HCT116 (cell line): ENCODE data around the gene IGSF9B. TPM values are rescaled to one million over a fixed set of nuclear protein-coding genes. Genes with fewer than 3 reads are reported as not detected.

Experiments used
- ATAC-seq: fragments of 200-7000 bp; cut with Tn5 transposase; 2 replicates; pipeline ENCODE4 v1.9.1; 2020; ENCODE audit warnings: mild to moderate bottlenecking, moderate library complexity
- BruUV-seq: library from RNA; stranded (reverse); fragments of 400-500 nt; replicated peaks from 2 replicates; lab custom pipeline; 2021; lab: Mats Ljungman, UMichigan
- CTCF ChIA-PET: fragments of 300-600 bp; sonication (Branson Sonifier 250); formaldehyde crosslinking; loops from one replicate; lab custom pipeline; 2021; ENCODE audit warnings: antibody characterized with exemption; lab: Charles Lee
- POLR2A ChIA-PET: fragments of 300-600, 350-600 bp; sonication (Branson Sonifier 250); formaldehyde crosslinking; loops from one replicate; lab custom pipeline; 2021; ENCODE audit warnings: antibody characterized with exemption; lab: Charles Lee
- RAD21 ChIA-PET, 2 experiments: fragments of 300-600 bp; sonication (Branson Sonifier 250); formaldehyde crosslinking; loops; one replicate each; lab custom pipeline; 2023; ENCODE audit warnings: low total read pairs in 2 of 2; ENCODE audit not compliant: uncharacterized antibody in 2 of 2, unreplicated experiment in 2 of 2, low non-redundant PET in 1 of 2; lab: Charles Lee
- DNase-seq: peaks from one replicate; pipeline ENCODE4 v3.0.0-alpha.2; 2010; ENCODE audit warnings: low read depth, low spot score
- H2AFZ ChIP-seq: fragments of 200-600 bp; shearing (Covaris generic), sonication (generic); 2 replicates; pipeline ENCODE4 v1.6.1; 2017; ENCODE audit warnings: low read depth, mixed run types, mixed read lengths, antibody characterized with exemption, low read length; ENCODE audit not compliant: poor library complexity, severe bottlenecking
- H3K27ac ChIP-seq: 2 replicates; pipeline ENCODE4 v1.5.1; 2012; ENCODE audit warnings: low read depth, low read length
- H3K27me3 ChIP-seq: fragments of 200-600 bp; sonication (generic); 2 replicates; pipeline ENCODE4 v1.6.1; 2016; ENCODE audit warnings: mixed run types, low read length, mixed read lengths; ENCODE audit not compliant: insufficient read depth
- H3K36me3 ChIP-seq, 2 experiments: fragments of 200-500 bp in 1 of 2; fragments of 200-600 bp in 1 of 2; sonication (Bioruptor generic) in 1 of 2; sonication (generic) in 1 of 2; 2 replicates each; pipeline versions ENCODE4 v1.5.1 to v1.6.1; 2014 to 2016; ENCODE audit warnings: low read length in 2 of 2, inconsistent platforms in 1 of 2, mixed read lengths in 1 of 2, mixed run types in 1 of 2; ENCODE audit not compliant: insufficient read depth in 2 of 2, control insufficient read depth in 1 of 2
- H3K4me1 ChIP-seq, 2 experiments: fragments of 200-600 bp in 1 of 2; sonication (generic) in 1 of 2; 2 replicates each; pipeline versions ENCODE4 v1.5.1 to v1.6.1; 2012 to 2017; ENCODE audit warnings: low read length in 2 of 2, inconsistent platforms in 1 of 2, mild to moderate bottlenecking in 1 of 2, mixed read lengths in 1 of 2, mixed run types in 1 of 2, moderate library complexity in 1 of 2; ENCODE audit not compliant: insufficient read depth in 2 of 2, control insufficient read depth in 1 of 2
- H3K4me2 ChIP-seq: fragments of 200-600 bp; sonication (generic); 2 replicates; pipeline ENCODE4 v1.6.1; 2017; ENCODE audit warnings: mixed run types, low read length, mixed read lengths
- H3K4me3 ChIP-seq, 2 experiments: fragments of 200-600 bp in 1 of 2; sonication (generic) in 1 of 2; replicated peaks in 1 of 2; 2 replicates each; pipeline ENCODE4 v1.5.1; 2011 to 2016; ENCODE audit warnings: low read length in 2 of 2, control low read depth in 1 of 2, low read depth in 1 of 2, mild to moderate bottlenecking in 1 of 2, mixed read lengths in 1 of 2, mixed run types in 1 of 2
- H3K79me2 ChIP-seq: fragments of 200-600 bp; sonication (generic); 2 replicates; pipeline ENCODE4 v1.6.1; 2017; ENCODE audit warnings: mild to moderate bottlenecking, mixed run types, low read length, moderate library complexity, mixed read lengths; ENCODE audit not compliant: insufficient read depth
- H3K9ac ChIP-seq: fragments of 200-600 bp; sonication (generic); 2 replicates; pipeline ENCODE4 v1.6.1; 2016; ENCODE audit warnings: low read length, mixed read lengths
- H3K9me2 ChIP-seq: fragments of 200-600 bp; sonication (generic), shearing (Covaris generic); 2 replicates; pipeline ENCODE4 v1.6.1; 2017; ENCODE audit warnings: mixed run types, mild to moderate bottlenecking, moderate library complexity; ENCODE audit not compliant: insufficient read depth
- H3K9me3 ChIP-seq, 2 experiments: fragments of 200-500 bp in 1 of 2; fragments of 200-600 bp in 1 of 2; sonication (Bioruptor generic) in 1 of 2; sonication (generic) in 1 of 2; 2 replicates each; pipeline ENCODE4 v1.6.1; 2014 to 2017; ENCODE audit warnings: low read length in 2 of 2, mixed read lengths in 2 of 2, inconsistent platforms in 1 of 2, low read depth in 1 of 2, mild to moderate bottlenecking in 1 of 2, mixed run types in 1 of 2, moderate library complexity in 1 of 2; ENCODE audit not compliant: control insufficient read depth in 1 of 2, insufficient read depth in 1 of 2
- H4K20me1 ChIP-seq: fragments of 200-600 bp; sonication (generic), shearing (Covaris generic); 2 replicates; pipeline ENCODE4 v1.6.1; 2017; ENCODE audit warnings: mixed run types, mild to moderate bottlenecking, moderate library complexity; ENCODE audit not compliant: insufficient read depth
- CBX3 ChIP-seq: IDR thresholded peaks from 2 replicates; pipeline ENCODE4 v1.6.1; 2012; ENCODE audit warnings: low read depth
- EGR1 ChIP-seq: IDR thresholded peaks from 2 replicates; pipeline ENCODE4 v1.6.1; 2012; ENCODE audit warnings: low read depth
- ELF1 ChIP-seq: IDR thresholded peaks from 2 replicates; pipeline ENCODE4 v1.6.1; 2012; ENCODE audit warnings: low read depth, borderline replicate concordance
- EZH2 ChIP-seq: fragments of 200-600 bp; sonication (generic); IDR thresholded peaks from 2 replicates; pipeline ENCODE4 v1.6.1; 2017; ENCODE audit warnings: antibody characterized with exemption, mixed run types
- EZH2phosphoT487 ChIP-seq: fragments of 200-600 bp; IDR thresholded peaks from 2 replicates; pipeline ENCODE4 v1.6.1; 2018; ENCODE audit warnings: antibody characterized with exemption, borderline replicate concordance
- FOSL1 ChIP-seq: IDR thresholded peaks from 2 replicates; pipeline ENCODE4 v1.6.1; 2012; ENCODE audit warnings: low read depth
- JUND ChIP-seq: IDR thresholded peaks from 2 replicates; pipeline ENCODE4 v1.6.1; 2012
- POLR2A ChIP-seq: IDR thresholded peaks from 2 replicates; pipeline ENCODE4 v1.7.0; 2011; ENCODE audit warnings: borderline replicate concordance; ENCODE audit not compliant: insufficient read depth, insufficient read length; ENCODE audit errors: extremely low read depth
- POLR2AphosphoS5 ChIP-seq: IDR thresholded peaks from 2 replicates; pipeline ENCODE4 v1.6.1; 2011; ENCODE audit warnings: mild to moderate bottlenecking, low read depth, low read length, moderate library complexity
- RAD21 ChIP-seq: IDR thresholded peaks from 2 replicates; pipeline ENCODE4 v1.6.1; 2012; ENCODE audit warnings: low read depth, mild to moderate bottlenecking
- SP1 ChIP-seq: IDR thresholded peaks from 2 replicates; pipeline ENCODE4 v1.6.1; 2012; ENCODE audit warnings: low read depth
- SRF ChIP-seq: IDR thresholded peaks from 2 replicates; pipeline ENCODE4 v1.6.1; 2012; ENCODE audit warnings: low read depth
- ZFX ChIP-seq: fragments of 450-650 bp; IDR thresholded peaks from 2 replicates; pipeline ENCODE4 v1.6.1; 2017
- ZNF274 ChIP-seq: fragments of 200-500 bp; sonication (Bioruptor generic); IDR thresholded peaks from 2 replicates; pipeline ENCODE4 v1.6.1; 2014; ENCODE audit warnings: mild to moderate bottlenecking, low read depth, low read length, inconsistent platforms
- intact Hi-C: fragments of 100-400 bp; cut with micrococcal nuclease; formaldehyde crosslinking; loops from 2 replicates; pipeline ENCODE4 v1.10.0; 2022
- total RNA-seq: library from RNA; stranded (reverse); gene quantifications from one replicate; pipeline ENCODE4 v1.2.1, GENCODE V29; 2021; ENCODE audit not compliant: unreplicated experiment
- TF ChIP-seq, protein P1 (sequence below), 3 experiments: fragments of 200-600 bp in 1 of 3; sonication (generic) in 1 of 3; IDR thresholded peaks in 2 of 3; conservative IDR thresholded peaks in 1 of 3; 2 replicates each; pipeline ENCODE4 v1.5.1; 2012 to 2017; ENCODE audit warnings: low read depth in 2 of 3, low read length in 2 of 3, antibody characterized with exemption in 1 of 3, borderline replicate concordance in 1 of 3, control low read depth in 1 of 3, mild to moderate bottlenecking in 1 of 3, mixed read lengths in 1 of 3, mixed run types in 1 of 3, moderate library complexity in 1 of 3; ENCODE audit not compliant: insufficient read depth in 1 of 3

The IGSF9B gene
- total RNA-seq, 1 experiment from 2014 or later, result 12.4 TPM

GRCh38 chr11:133953547-133953946 lies 3.2 kb downstream of the IGSF9B start:
- no peak overlapping the region for H3K27ac ChIP-seq
- H3K4me2 ChIP-seq, result no peak overlapping the region
- TF ChIP-seq SP1 (no peak), FOSL1 (no peak), ZFX (no peak), ELF1 (no peak), POLR2AphosphoS5 (no peak), POLR2A (no peak), EGR1 (no peak), EZH2 (no peak), SRF (no peak), ZNF274 (no peak), JUND (no peak), CBX3 (no peak), RAD21 (no peak), EZH2phosphoT487 (no peak)
- TF ChIP-seq, protein P1, sequence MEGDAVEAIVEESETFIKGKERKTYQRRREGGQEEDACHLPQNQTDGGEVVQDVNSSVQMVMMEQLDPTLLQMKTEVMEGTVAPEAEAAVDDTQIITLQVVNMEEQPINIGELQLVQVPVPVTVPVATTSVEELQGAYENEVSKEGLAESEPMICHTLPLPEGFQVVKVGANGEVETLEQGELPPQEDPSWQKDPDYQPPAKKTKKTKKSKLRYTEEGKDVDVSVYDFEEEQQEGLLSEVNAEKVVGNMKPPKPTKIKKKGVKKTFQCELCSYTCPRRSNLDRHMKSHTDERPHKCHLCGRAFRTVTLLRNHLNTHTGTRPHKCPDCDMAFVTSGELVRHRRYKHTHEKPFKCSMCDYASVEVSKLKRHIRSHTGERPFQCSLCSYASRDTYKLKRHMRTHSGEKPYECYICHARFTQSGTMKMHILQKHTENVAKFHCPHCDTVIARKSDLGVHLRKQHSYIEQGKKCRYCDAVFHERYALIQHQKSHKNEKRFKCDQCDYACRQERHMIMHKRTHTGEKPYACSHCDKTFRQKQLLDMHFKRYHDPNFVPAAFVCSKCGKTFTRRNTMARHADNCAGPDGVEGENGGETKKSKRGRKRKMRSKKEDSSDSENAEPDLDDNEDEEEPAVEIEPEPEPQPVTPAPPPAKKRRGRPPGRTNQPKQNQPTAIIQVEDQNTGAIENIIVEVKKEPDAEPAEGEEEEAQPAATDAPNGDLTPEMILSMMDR (IDR thresholded peaks at IDR 0.05 in 2 of 3, conservative IDR thresholded peaks at IDR 0.05 in 1 of 3; ENCODE audit: borderline replicate concordance in 1 of 3, insufficient read depth in 1 of 3, low read depth in 2 of 3, low read length in 2 of 3), result no peak
- H3K9ac ChIP-seq, result no peak overlapping the region
- intact Hi-C loops, result no loop called here
- POLR2A ChIA-PET, result no interaction called here
- no peaks in the 10 kb centered on the region for H3K9me3 ChIP-seq
- BruUV-seq, result no TSS peak
- no peaks in the 10 kb centered on the region for H4K20me1 ChIP-seq
- H3K79me2 ChIP-seq, result peaks cover 12% of the 10 kb centered on the region
- no peak overlapping the region for H2AFZ ChIP-seq
- peaks cover 4 to 29% of the 10 kb centered on the region in 2 experiments; a peak in 3 of 4 replicates for H3K4me1 ChIP-seq
- no peaks in the 10 kb centered on the region for H3K9me2 ChIP-seq
- H3K4me3 ChIP-seq, result no peak overlapping the region
- CTCF ChIA-PET, result no interaction called here
- RAD21 ChIA-PET, result no interaction called here
- DNase-seq (no peak), ATAC-seq (no peak)
- H3K27me3 ChIP-seq, result no peaks in the 10 kb centered on the region
- no peaks in the 10 kb centered on the region; a peak in 1 of 4 replicates for H3K36me3 ChIP-seq
